Suppressor macrophage treated with lipopolysaccharide for 1 hour (primary cell): ENCODE measurements around the gene TBPL2.
"Not testable (repeated sequence)": the region's sequence is repeated elsewhere in the genome, so short reads cannot be mapped to it uniquely, and the experiment has no call there.

Experiments used
- DNase-seq, 3 donors: peaks; one replicate each; pipeline ENCODE4 v3.0.0-alpha.2; 2020 to 2022

TBPL2 gene

GRCh38 chr14:55440385-55440784 is at the start of gene TBPL2:
Gene TBPL2 (minus strand): TSS chr14:55440616. CDS start chr14:55440449, 167 bp downstream.
- DNase-seq, result peak in 1 of 3 donors; percentile 31

GRCh38 chr14:55488204-55488603 is 47.8 kb upstream of the TBPL2 start:
- DNase-seq, result no peak

- no peak for DNase-seq
Observed at GRCh38 chr14:55482936-55483605, 42.7 kb upstream of the TBPL2 start.

- DNase-seq, result no peak
Observed at GRCh38 chr14:55481769-55482168, 41.4 kb upstream of the TBPL2 start.

GRCh38 chr14:55477680-55478079 is 37.3 kb upstream of the TBPL2 start:
- no peak for DNase-seq

- DNase-seq, result not testable (repeated sequence)
Observed at GRCh38 chr14:55476448-55476847, 36.0 kb upstream of the TBPL2 start.

- no peak for DNase-seq
Observed at GRCh38 chr14:55473786-55474185, 33.4 kb upstream of the TBPL2 start.

GRCh38 chr14:55470025-55470424 is 29.6 kb upstream of the TBPL2 start:
- DNase-seq, result peak; percentile 62 to 68 (median 62)

- DNase-seq, result no peak
Observed at GRCh38 chr14:55467307-55467706, 26.9 kb upstream of the TBPL2 start.

GRCh38 chr14:55458800-55459515 is 18.5 kb upstream of the TBPL2 start:
- peak; percentile 51 to 83 (median 81) for DNase-seq

GRCh38 chr14:55457496-55457895 is 17.1 kb upstream of the TBPL2 start:
- DNase-seq, result no peak

GRCh38 chr14:55456411-55456810 is 16.0 kb upstream of the TBPL2 start:
- DNase-seq, result not testable (repeated sequence)

GRCh38 chr14:55454264-55455002 is 14.0 kb upstream of the TBPL2 start:
- peak; percentile 71 to 75 (median 72) for DNase-seq

GRCh38 chr14:55451950-55452349 is 11.5 kb upstream of the TBPL2 start:
- no peak for DNase-seq

- DNase-seq, result no peak
Observed at GRCh38 chr14:55451398-55451797, 11.0 kb upstream of the TBPL2 start.

- peak; percentile 10 to 40 (median 28) for DNase-seq
Observed at GRCh38 chr14:55450987-55451386, 10.6 kb upstream of the TBPL2 start.

- no peak for DNase-seq
Observed at GRCh38 chr14:55450539-55450938, 10.1 kb upstream of the TBPL2 start.

- DNase-seq, result no peak
Observed at GRCh38 chr14:55450124-55450523, 9.7 kb upstream of the TBPL2 start.

GRCh38 chr14:55449116-55449515 is 8.7 kb upstream of the TBPL2 start:
- no peak for DNase-seq

GRCh38 chr14:55448141-55448614 is 7.8 kb upstream of the TBPL2 start:
- DNase-seq, result peak; percentile 50 to 61 (median 51)

- no peak for DNase-seq
Observed at GRCh38 chr14:55446833-55447232, 6.4 kb upstream of the TBPL2 start.

- peak; percentile 83 to 91 (median 88) for DNase-seq
Observed at GRCh38 chr14:55446127-55446736, 5.8 kb upstream of the TBPL2 start.

GRCh38 chr14:55441286-55441685 is 870 bp upstream of the TBPL2 start:
- no peak for DNase-seq
